ENCODE measurements around the gene RPS2. TPM values are rescaled to one million over a fixed set of nuclear protein-coding genes. Genes with fewer than 3 reads are reported as not detected.

The RPS2 gene
- total RNA-seq, 1 experiment from 2014 or later: 3,874 TPM

DNA sequence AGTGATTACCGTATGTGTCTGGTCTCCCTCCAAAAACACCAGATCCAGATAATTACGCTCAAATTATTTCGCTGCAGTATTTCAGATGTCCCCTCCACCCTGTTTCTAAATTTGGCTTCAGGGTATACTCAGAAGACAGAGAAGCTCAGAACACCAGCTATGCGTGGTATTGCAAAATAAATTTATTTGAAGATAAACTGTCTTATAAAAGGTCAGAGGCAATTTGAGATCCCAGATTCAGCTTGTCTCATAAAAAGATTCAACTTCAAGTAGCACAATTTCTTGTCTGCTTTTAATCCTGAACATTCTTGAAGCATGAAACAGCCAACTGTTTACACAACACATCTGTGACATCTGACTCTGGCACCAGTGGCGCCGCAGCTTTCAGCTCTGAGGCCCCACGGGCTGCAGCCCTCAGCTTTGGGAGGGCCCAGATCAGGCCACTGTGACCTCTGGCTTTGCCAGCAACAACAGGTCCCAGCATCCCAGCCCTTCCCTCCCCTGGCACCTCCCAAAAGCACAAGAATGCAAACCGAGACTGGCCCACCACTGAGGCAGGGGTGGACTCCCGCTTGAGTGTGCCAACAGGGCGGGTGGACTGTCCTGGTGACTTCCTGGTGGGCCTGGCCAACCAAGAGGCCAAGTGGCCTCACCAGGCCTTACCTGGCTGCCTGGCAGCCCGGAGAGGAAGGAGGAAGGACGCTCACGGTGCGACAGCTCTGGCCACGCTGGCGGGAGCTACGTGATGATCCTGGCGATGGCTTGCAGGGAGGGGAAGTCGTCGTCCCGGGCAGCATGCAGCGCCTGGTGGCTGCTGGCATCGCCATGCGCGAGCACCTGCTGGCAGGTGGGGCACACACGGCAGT, 33.1 kb upstream of the RPS2 start:
- Histone ChIP-seq H3K9ac (ENCODE audit: extremely low read depth, insufficient read length, low read length) (no peak overlapping the region), H3K27me3 (ENCODE audit: insufficient read depth, low read length) (no peaks in the 10 kb centered on the region), H3K23ac (ENCODE audit: insufficient read length, low read depth, low read length) (no peak overlapping the region), H3K4me1 (ENCODE audit: insufficient read depth, low read length) (no peaks in the 10 kb centered on the region), H3K4me2 (ENCODE audit: insufficient read depth, insufficient read length, low read length) (no peak overlapping the region), H3K56ac (ENCODE audit: insufficient read length, low read depth, low read length) (no peak overlapping the region), H3K4ac (ENCODE audit: low read depth, low read length) (no peak overlapping the region), H3K14ac (ENCODE audit: insufficient read depth, low read length) (no peak overlapping the region), H2BK120ac (ENCODE audit: low read depth, low read length, poor library complexity, severe bottlenecking) (no peak overlapping the region), H4K8ac (replicated peaks; ENCODE audit: insufficient read length, low read depth, low read length) (no peak overlapping the region), H3K18ac (ENCODE audit: insufficient read length, low read depth, low read length) (no peak overlapping the region), H4K91ac (ENCODE audit: insufficient read length, low read depth, low read length) (no peak overlapping the region), H4K20me1 (ENCODE audit: control insufficient read depth, insufficient read depth, insufficient read length) (no peaks in the 10 kb centered on the region), H2BK5ac (ENCODE audit: insufficient read length, low read length) (no peak overlapping the region), H2AFZ (ENCODE audit: low read length) (no peak overlapping the region), H3K23me2 (ENCODE audit: insufficient read length, low read depth, low read length, poor library complexity, severe bottlenecking) (no peaks in the 10 kb centered on the region), H3K27ac (ENCODE audit: insufficient read length, low read depth, low read length) (no peak overlapping the region), H3K79me2 (ENCODE audit: insufficient read depth, low read length) (no peaks in the 10 kb centered on the region), H2AK5ac (ENCODE audit: insufficient read length, low read length) (no peak overlapping the region), H3K9me3 (ENCODE audit: control insufficient read depth, low read depth, low read length) (no peaks in the 10 kb centered on the region), H2BK15ac (ENCODE audit: low read depth, low read length) (no peak overlapping the region), H3T11ph (ENCODE audit: low read length) (no peak overlapping the region), H4K5ac (ENCODE audit: insufficient read length, low read depth, low read length) (no peak overlapping the region), H2BK20ac (ENCODE audit: low read depth, low read length, poor library complexity, severe bottlenecking) (no peak overlapping the region), H3K79me1 (ENCODE audit: insufficient read depth, low read depth, low read length, poor library complexity, severe bottlenecking) (no peaks in the 10 kb centered on the region), H2BK12ac (ENCODE audit: insufficient read length, low read depth, low read length) (no peak overlapping the region)
- Mint-ChIP-seq H3K4me3 (no peak overlapping the region), H3K27me3 (ENCODE audit: low read depth) (peaks cover 7% of the 10 kb centered on the region; the same call in 1 of the 2 replicates), H3K9me3 (no peaks in the 10 kb centered on the region), H3K4me1 (no peaks in the 10 kb centered on the region), H3K27ac (peak overlapping the region in 1 of 3 experiments; percentile 15; a peak in 1 of 7 replicates), H3K36me3 (ENCODE audit: insufficient read depth in 1 of 3, low read depth in 3 of 3) (peaks cover 18 to 48% (median 44%) of the 10 kb centered on the region in 3 experiments)
- no peak for DNase-seq
- TF ChIP-seq, protein P1, sequence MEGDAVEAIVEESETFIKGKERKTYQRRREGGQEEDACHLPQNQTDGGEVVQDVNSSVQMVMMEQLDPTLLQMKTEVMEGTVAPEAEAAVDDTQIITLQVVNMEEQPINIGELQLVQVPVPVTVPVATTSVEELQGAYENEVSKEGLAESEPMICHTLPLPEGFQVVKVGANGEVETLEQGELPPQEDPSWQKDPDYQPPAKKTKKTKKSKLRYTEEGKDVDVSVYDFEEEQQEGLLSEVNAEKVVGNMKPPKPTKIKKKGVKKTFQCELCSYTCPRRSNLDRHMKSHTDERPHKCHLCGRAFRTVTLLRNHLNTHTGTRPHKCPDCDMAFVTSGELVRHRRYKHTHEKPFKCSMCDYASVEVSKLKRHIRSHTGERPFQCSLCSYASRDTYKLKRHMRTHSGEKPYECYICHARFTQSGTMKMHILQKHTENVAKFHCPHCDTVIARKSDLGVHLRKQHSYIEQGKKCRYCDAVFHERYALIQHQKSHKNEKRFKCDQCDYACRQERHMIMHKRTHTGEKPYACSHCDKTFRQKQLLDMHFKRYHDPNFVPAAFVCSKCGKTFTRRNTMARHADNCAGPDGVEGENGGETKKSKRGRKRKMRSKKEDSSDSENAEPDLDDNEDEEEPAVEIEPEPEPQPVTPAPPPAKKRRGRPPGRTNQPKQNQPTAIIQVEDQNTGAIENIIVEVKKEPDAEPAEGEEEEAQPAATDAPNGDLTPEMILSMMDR (conservative IDR thresholded peaks at IDR 0.05): no peak
- WGBS (ENCODE audit: extremely low coverage, insufficient read length, low lambda C conversion rate): no CpG with 5 or more reads among the region's 26 CpGs

Data from H9 (cell line).